Stimulated activated CD8-positive, alpha-beta memory T cell treated with anti-CD3 and anti-CD28 coated beads, Interleukin-12 subunit alpha, Interleukin-12 subunit beta, amount 100 ng/mL, for 24 hours (primary cell): Measurements from ENCODE around the gene TBCK.
"Not testable (repeated sequence)": the region's sequence is repeated elsewhere in the genome, so short reads cannot be mapped to it uniquely, and the experiment has no call there.

Source experiments
- DNase-seq: peaks from one replicate; pipeline ENCODE4 v3.0.0-alpha.2; 2020; ENCODE audit errors: extremely low read depth

The TBCK gene

GRCh38 chr4:106222548-106222947, 93.5 kb downstream of the TBCK start:
- no peak for DNase-seq

- DNase-seq, result not testable (repeated sequence)
Measured at GRCh38 chr4:106213291-106213690, 102.7 kb downstream of the TBCK start.

- no peak for DNase-seq
Measured at GRCh38 chr4:106210021-106210420, 106.0 kb downstream of the TBCK start.

GRCh38 chr4:106208481-106209460, 107.2 kb downstream of the TBCK start:
- DNase-seq, result no peak

- DNase-seq, result no peak
Measured at GRCh38 chr4:106201373-106201772, 114.6 kb downstream of the TBCK start.

GRCh38 chr4:106195435-106195950, 120.5 kb downstream of the TBCK start:
- no peak for DNase-seq

GRCh38 chr4:106194801-106195200, 121.2 kb downstream of the TBCK start:
- DNase-seq, result no peak

GRCh38 chr4:106192131-106192530, 123.9 kb downstream of the TBCK start:
- DNase-seq, result no peak

- no peak for DNase-seq
Measured at GRCh38 chr4:106186201-106186600, 129.8 kb downstream of the TBCK start.

GRCh38 chr4:106183551-106183950, 132.5 kb downstream of the TBCK start:
- DNase-seq, result no peak

GRCh38 chr4:106172861-106173260, 143.1 kb downstream of the TBCK start:
- no peak for DNase-seq

GRCh38 chr4:106165351-106166010, 150.5 kb downstream of the TBCK start:
- DNase-seq, result no peak

GRCh38 chr4:106162278-106162677, 153.7 kb downstream of the TBCK start:
- DNase-seq, result no peak

- no peak for DNase-seq
Measured at GRCh38 chr4:106160560-106160959, 155.4 kb downstream of the TBCK start.

GRCh38 chr4:106149911-106150310, 166.1 kb downstream of the TBCK start:
- DNase-seq, result no peak

GRCh38 chr4:106149026-106149425, 167.0 kb downstream of the TBCK start:
- DNase-seq, result no peak

GRCh38 chr4:106142616-106143127, 173.3 kb downstream of the TBCK start:
- no peak for DNase-seq

- no peak for DNase-seq
Measured at GRCh38 chr4:106140601-106141000, 175.4 kb downstream of the TBCK start.

GRCh38 chr4:106136777-106137331, 179.2 kb downstream of the TBCK start:
- DNase-seq, result no peak

- DNase-seq, result no peak
Measured at GRCh38 chr4:106132045-106132444, 184.0 kb downstream of the TBCK start.

GRCh38 chr4:106126062-106126461, 189.9 kb downstream of the TBCK start:
- no peak for DNase-seq

GRCh38 chr4:106119949-106120555, 196.0 kb downstream of the TBCK start:
- DNase-seq, result not testable (repeated sequence)
